Skin epidermis (tissue), 12 donors: ENCODE data around the gene AKAP10.
A peak's percentile ranks its signal among the peaks of the same experiment; 100 is the strongest.
"Not testable (repeated sequence)": the region's sequence is repeated elsewhere in the genome, so short reads cannot be mapped to it uniquely, and the experiment has no call there.

ENCODE experiments used
- H3K27ac ChIP-seq, 21 experiments: fragments of 200-600 bp; sonication (generic) in 11 of 21; one replicate each; pipeline ENCODE4 v1.5.0; 2020; ENCODE audit warnings: mild to moderate bottlenecking in 3 of 21, inconsistent platforms in 2 of 21, moderate library complexity in 2 of 21
- H3K4me3 ChIP-seq, 7 experiments: fragments of 200-600 bp; sonication (generic) in 2 of 7; one replicate each; pipeline ENCODE4 v1.5.0; 2020; ENCODE audit warnings: inconsistent platforms in 2 of 7, mild to moderate bottlenecking in 2 of 7, moderate library complexity in 1 of 7

Gene AKAP10

GRCh38 chr17:19877364-19877945 lies 100.2 kb downstream of the AKAP10 start:
- Histone ChIP-seq H3K27ac (no peak overlapping the region), H3K4me3 (no peak overlapping the region)

DNA sequence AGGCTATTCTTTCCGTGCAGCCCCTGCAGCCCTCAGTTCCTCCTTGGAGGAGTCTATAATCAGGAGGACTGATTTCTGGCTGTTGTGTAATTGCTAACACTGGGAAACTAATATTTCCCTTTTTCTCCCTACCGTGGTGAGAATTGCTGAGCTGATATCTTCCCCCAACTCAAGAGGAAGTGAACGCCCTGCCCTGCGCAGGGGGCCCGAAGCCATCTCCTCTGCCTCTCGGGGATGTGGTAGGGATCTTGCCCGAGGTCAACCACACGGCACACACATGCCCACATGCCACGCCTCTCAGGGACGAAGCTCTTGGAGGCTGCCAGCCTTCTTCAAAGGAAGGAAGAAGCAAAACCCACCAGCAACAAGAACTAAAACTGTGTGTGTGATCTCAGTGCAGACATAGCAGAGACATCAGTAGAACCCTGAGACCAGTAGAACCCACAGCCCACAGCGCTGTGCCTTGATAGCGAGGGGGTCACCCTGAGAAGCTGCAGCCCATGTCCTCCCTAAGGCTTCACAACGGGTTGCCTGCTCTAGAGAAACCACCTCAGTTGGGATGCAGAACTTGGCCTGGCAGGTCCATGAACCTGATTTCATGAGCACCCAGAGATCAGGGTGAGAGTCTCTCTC lies 101.0 kb downstream of the AKAP10 start:
- peak overlapping the region in 6 of 21 experiments; percentile 14 to 31 (median 28) for H3K27ac ChIP-seq
- no peak overlapping the region for H3K4me3 ChIP-seq

- H3K4me3 ChIP-seq: no peak overlapping the region
- H3K27ac ChIP-seq: no peak overlapping the region
These were observed 103.4 kb downstream of the AKAP10 start for GRCh38 chr17:19874256-19874655.

DNA sequence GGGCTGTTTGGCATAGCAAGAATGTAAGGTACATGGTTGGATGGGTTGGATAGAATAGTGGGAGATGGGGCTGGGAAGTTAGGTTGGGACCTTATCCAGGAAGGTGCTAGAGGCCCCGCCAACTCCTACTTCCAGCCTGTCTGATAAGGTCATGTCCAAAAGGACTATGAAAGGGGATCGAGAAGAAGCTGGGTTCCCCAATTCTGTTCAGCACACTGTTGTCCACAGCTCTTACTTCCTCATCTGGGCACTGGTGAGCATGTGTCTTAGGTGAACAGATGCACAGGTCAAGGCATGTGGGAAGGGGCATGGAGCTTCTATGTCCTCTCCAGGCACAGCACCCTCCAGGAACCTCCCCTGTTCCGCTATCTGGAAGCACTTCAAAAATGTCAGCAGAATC lies 104.3 kb downstream of the AKAP10 start:
- Histone ChIP-seq H3K4me3 (no peak overlapping the region), H3K27ac (no peak overlapping the region)

- Histone ChIP-seq H3K27ac (peak overlapping the region in 19 of 21 experiments; percentile 32 to 95 (median 81)), H3K4me3 (peak overlapping the region; percentile 50 to 95 (median 87))
These were observed 109.6 kb downstream of the AKAP10 start for GRCh38 chr17:19868079-19868395.

DNA sequence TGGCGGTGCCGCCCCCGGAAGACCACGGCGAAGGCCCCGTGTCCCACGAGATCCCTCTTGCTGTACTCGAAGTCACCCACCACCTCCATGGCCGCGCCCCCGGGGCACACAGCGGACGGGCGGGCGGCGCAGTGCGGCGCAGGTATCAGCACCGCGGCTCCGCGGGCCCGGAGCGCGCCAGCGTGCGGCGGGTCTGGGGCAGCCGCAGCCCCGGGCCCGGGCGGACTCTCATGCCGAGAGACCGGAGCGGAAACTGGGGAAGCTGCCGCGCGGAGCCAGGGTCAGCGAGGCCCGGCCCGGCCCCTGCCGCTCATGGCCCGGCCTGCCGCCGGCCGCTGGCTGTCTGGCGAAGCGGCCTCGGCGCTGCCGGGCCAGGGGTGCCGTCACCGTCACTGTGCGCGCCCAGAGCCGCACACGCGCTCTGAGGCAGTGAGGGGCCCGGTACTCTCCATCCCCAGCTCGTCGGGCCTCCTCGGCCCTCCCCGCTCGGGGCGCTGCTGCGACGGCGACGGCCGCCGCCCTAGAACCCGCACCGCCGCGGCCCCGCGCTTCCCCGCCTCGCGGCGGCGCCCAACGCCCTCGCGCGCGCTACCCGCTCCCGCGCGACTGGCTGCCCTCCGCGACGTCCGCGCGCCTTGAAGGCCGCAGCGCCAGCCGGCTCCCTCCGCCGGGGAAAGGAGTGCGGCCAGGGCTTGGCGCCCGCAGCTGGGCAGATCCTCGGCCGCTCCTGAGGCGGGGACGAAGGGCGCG lies 110.1 kb downstream of the AKAP10 start, which contains the start of gene ULK2:
ULK2 (minus strand) TSS at position 608 of the 750 bp plus-strand sequence; CDS start at position 89, 519 bp downstream.
- Histone ChIP-seq H3K27ac (peak within 1 kb of the TSS; percentile 55 to 95 (median 81)), H3K4me3 (peak within 1 kb of the TSS; percentile 50 to 95 (median 87))

GRCh38 chr17:19867079-19867328 lies 110.6 kb downstream of the AKAP10 start:
- Histone ChIP-seq H3K27ac (peak overlapping the region; percentile 55 to 95 (median 81)), H3K4me3 (peak overlapping the region; percentile 50 to 95 (median 87))

DNA sequence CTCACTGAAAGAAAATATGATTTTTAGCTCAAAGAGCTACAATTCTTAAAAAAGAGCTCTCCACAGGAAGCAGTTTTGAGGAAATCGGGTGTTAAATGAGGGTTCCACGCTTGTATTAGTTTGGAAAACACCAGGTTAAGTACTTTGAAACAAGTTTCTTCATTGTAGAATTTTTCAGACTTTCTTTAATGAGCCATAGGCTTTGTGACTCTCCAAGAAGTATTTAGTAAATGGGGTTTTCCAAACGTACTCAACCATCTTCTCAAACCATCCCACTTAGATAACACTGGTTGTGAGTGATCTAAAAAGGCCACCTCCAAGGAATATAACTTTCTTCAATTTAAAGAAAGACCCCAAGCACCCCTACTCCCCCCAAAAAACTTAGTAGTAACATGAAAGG lies 112.6 kb downstream of the AKAP10 start:
- no peak overlapping the region for H3K27ac ChIP-seq
- H3K4me3 ChIP-seq: no peak overlapping the region

DNA sequence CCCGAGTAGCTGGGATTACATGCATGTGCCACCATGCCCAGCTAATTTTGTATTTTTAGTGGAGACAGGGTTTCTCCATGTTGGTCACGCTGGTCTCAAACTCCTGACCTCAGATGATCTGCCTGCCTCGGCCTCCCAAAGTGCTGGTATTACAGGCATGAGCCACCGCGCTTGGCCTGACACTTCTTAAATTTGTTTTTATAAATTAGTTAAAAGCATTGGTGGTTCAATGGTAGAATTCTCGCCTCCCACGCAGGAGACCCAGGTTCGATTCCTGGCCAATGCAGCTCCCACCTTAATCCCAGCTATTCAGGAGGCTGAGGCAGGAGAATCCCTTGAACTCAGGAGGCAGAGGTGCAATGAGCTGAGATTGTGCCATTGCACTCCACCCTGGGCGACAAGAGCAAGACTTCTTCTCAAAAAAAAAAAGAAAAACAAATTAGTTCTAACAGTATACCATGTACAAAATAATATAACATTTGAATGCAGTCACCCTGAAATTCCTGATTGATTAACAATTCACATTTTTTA lies 116.9 kb downstream of the AKAP10 start:
- not testable (repeated sequence) for H3K27ac ChIP-seq, H3K4me3 ChIP-seq

- Histone ChIP-seq H3K27ac (no peak overlapping the region), H3K4me3 (no peak overlapping the region)
These were observed 120.0 kb downstream of the AKAP10 start for GRCh38 chr17:19857640-19858039.
